LNCaP clone FGC (cell line): ENCODE measurements around the gene C10orf105.

ENCODE experiments used
- DNase-seq: peaks from one replicate; pipeline ENCODE4 v3.0.0-alpha.2; 2011; ENCODE audit warnings: low read depth
- H3K4me3 ChIP-seq: 2 replicates; pipeline ENCODE4 v1.5.1; 2011; ENCODE audit warnings: mild to moderate bottlenecking, low read depth, low read length, control low read depth
- CTCF ChIP-seq: IDR thresholded peaks from 2 replicates; pipeline ENCODE4 v1.5.1; 2012; ENCODE audit warnings: mild to moderate bottlenecking; ENCODE audit not compliant: control insufficient read depth, insufficient read depth; ENCODE audit errors: extremely low read depth

Gene C10orf105, protein sequence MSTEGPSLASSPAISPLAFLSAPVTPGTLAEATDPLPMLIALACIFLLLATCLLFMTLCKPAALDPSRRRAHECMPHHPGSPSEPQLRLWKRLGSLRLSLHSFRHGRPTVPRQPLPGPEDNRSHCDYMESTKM

DNA sequence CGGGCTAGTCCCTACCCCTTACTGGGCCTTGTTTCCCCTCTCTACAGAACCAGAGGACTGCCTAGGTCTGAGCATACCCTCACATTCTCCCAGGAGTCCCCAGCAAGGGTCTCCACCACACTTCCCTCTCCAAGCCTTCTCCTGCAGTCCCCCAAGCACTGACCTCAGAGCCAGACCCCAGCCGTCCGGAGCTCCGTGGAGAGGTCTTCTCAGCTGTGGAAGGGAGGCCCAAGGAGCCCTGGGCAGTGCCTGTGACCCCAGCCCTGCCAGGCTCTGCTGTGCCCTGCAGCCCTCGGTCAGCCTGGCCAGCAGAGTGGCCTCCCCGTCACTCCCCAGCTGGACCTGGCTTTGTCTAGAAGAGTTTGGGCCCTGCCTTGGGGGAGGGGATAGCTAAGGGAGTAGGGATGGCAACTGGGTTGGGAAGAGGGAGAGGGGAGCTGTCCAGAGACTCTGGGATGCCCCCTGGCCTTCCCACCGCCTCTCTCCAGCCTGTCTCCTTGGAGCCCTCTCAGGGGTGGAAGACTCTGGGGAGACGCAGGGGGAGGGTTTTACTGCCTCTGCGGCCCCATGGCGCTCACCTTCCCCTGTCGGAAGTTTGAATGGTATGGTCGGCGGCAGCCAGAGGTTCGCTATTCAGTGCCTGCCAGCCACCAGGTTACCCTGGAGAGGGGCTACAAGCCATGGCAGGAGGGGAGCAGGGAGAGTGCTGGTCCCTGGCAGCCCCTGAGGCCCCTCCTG is at the start of gene C10orf105:
Gene C10orf105, minus strand, starts transcription at position 315 of the 738 bp plus-strand sequence. CDS start 3,441 bp downstream, outside the sequence.
- no peak within 1 kb of the TSS for H3K4me3 ChIP-seq
- no peak for DNase-seq
- TF ChIP-seq CTCF = no peak

DNA sequence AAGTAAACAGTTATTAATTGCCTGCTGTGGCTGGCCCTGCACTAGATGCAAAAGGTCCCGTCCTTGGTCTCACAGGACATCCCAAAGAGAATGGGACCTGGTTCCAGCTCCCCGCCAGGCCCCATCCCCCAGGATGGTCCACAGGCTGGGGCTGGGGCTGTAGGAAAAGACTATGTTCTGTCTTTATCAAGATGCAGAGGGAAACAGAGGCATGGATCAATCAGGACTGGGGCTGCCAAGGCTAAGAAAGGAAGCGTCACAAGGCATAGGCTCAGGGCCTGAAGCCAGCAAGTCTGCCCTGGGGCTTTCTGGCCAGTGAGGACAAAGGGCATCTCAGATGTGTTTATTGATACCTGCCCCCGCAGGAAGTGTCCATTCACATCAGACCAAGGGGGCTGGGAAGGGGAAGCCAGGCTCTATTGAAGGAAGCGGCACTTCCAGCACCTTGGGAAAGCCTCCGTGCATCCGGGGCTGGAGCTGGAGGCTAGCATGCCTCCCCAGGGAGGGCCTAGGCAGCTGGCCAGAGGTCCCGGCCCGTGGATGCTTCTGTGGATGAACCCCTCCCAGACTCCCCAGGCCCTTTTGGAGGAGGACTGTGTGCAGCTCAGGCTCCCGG is 48.0 kb upstream of the C10orf105 start:
- no peak overlapping the region for H3K4me3 ChIP-seq
- DNase-seq = no peak
- no peak for TF ChIP-seq CTCF

DNA sequence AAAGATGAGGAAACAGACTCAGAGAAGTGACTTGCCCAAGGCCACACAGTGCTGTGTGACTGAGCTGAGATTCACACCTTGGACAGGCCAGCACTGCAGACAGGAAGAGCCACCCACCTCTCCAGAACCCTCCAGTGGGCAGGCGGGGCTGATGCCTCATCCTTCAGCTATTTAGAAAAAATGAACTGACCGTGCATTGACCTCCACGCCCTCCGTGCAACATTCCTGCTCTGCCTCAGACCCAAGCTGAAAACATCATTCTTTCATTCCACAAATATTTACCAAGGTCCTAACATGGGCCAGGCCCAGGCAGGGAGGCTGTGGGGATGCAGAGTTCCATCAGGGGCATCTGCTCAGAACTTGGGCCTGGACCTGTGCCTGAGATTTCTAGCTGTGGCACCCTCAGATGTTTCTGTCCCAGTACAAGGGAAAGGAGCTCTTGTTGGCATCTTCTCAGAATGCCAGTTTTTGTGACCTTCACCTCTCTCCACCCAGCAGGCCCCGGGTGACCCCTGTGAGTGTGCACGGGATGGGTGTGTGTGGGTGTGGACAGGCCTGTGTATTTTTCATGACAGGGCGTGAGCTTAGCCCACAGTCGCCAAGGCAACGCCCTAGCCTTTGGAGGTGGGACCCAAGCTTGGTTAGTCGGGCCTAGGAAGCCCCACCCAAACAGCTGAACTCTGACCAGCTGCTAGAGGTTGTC is 47.3 kb upstream of the C10orf105 start:
- no peak overlapping the region for H3K4me3 ChIP-seq
- TF ChIP-seq CTCF = no peak
- DNase-seq = no peak

GRCh38 chr10:71765906-71766716 is 46.5 kb upstream of the C10orf105 start:
- TF ChIP-seq CTCF = no peak
- DNase-seq = no peak
- no peak overlapping the region for H3K4me3 ChIP-seq

- no peak overlapping the region for H3K4me3 ChIP-seq
- no peak for DNase-seq
- no peak for TF ChIP-seq CTCF
Observed at GRCh38 chr10:71765176-71765904, 45.8 kb upstream of the C10orf105 start.

- DNase-seq = no peak
- H3K4me3 ChIP-seq = no peak overlapping the region
- TF ChIP-seq CTCF = no peak
Observed at GRCh38 chr10:71763352-71764127, 44.0 kb upstream of the C10orf105 start.
